C4-2B (cell line): Measurements from ENCODE around the gene RAMP3.

Experiments
- H3K27ac ChIP-seq: fragments of 450-650 bp; 2 replicates; pipeline ENCODE4 v1.5.1; 2017
- CTCF ChIP-seq: fragments of 450-650 bp; conservative IDR thresholded peaks from 2 replicates; pipeline ENCODE4 v1.5.1; 2017; ENCODE audit warnings: mild to moderate bottlenecking
- ZFX ChIP-seq: fragments of 450-650 bp; IDR thresholded peaks from 2 replicates; pipeline ENCODE4 v1.6.1; 2017

RAMP3 gene

GRCh38 chr7:45132708-45133320 lies 24.8 kb upstream of the RAMP3 start:
- no peak overlapping the region for H3K27ac ChIP-seq
- TF ChIP-seq CTCF (no peak), ZFX (no peak)

GRCh38 chr7:45133352-45133751 lies 24.2 kb upstream of the RAMP3 start:
- no peak overlapping the region for H3K27ac ChIP-seq
- TF ChIP-seq ZFX (no peak), CTCF (no peak)

- no peak for TF ChIP-seq ZFX
- TF ChIP-seq CTCF = no peak
- no peak overlapping the region for H3K27ac ChIP-seq
These were observed 23.7 kb upstream of the RAMP3 start for GRCh38 chr7:45133877-45134276.

- H3K27ac ChIP-seq = no peak overlapping the region
- TF ChIP-seq CTCF = peak; percentile 88
- no peak for TF ChIP-seq ZFX
These were observed 21.2 kb upstream of the RAMP3 start for GRCh38 chr7:45136106-45137060.

GRCh38 chr7:45138433-45139267 lies 18.9 kb upstream of the RAMP3 start:
- no peak for TF ChIP-seq CTCF
- TF ChIP-seq ZFX = no peak
- H3K27ac ChIP-seq = no peak overlapping the region

GRCh38 chr7:45140827-45141226 lies 16.8 kb upstream of the RAMP3 start:
- H3K27ac ChIP-seq = no peak overlapping the region
- no peak for TF ChIP-seq CTCF
- TF ChIP-seq ZFX = no peak
